Measurements from ENCODE around the gene ZNF662. TPM values are rescaled to one million over a fixed set of nuclear protein-coding genes. Genes with fewer than 3 reads are reported as not detected.

The ZNF662 gene
- 1 to 10 TPM; 1.1 to 1.5 TPM for total RNA-seq
- polyA plus RNA-seq, result not detected

GRCh38 chr3:42906070-42906847 lies at the start of gene ZNF662:
ZNF662 (plus strand) TSS chr3:42906142; CDS start chr3:42908115, 1,973 bp downstream.
- peaks cover 0 to 18% (median 12%) of the 10 kb centered on the region in 3 donors for H3K36me3 Mint-ChIP-seq
- Histone ChIP-seq H3K36me3 (ENCODE audit: insufficient read depth, low read length) (no peaks in the 10 kb centered on the region), H3K9me3 (ENCODE audit: low read length) (no peaks in the 10 kb centered on the region), H3K27me3 (ENCODE audit: insufficient read depth, low read length, poor library complexity, severe bottlenecking) (no peaks in the 10 kb centered on the region), H3K4me3 (ENCODE audit: low read length) (no peak within 1 kb of the TSS), H3K4me1 (ENCODE audit: insufficient read depth, low read length) (peaks cover 6% of the 10 kb centered on the region), H3K27ac (ENCODE audit: low read depth, low read length) (no peak within 1 kb of the TSS)
- peak within 1 kb of the TSS in 5 of 7 donors; percentile 28 to 72 (median 65) for H3K4me3 Mint-ChIP-seq
- DNase-seq, result peak in 1 of 5 donors; percentile 39
- ChIA-PET POLR2A (no interaction called here), CTCF (no interaction called here)
- peaks cover 45 to 61% of the 10 kb centered on the region in 2 donors for H3K27me3 Mint-ChIP-seq
- H3K4me1 Mint-ChIP-seq, result peaks cover 6 to 11% (median 9%) of the 10 kb centered on the region in 3 donors
- peak within 1 kb of the TSS in 3 of 8 donors; percentile 13 to 59 (median 55) for H3K27ac Mint-ChIP-seq
- peaks cover 14 to 32% (median 26%) of the 10 kb centered on the region in 5 donors for H3K9me3 Mint-ChIP-seq

- Mint-ChIP-seq H3K4me3 (no peak overlapping the region), H3K27me3 (peaks cover 9 to 45% of the 10 kb centered on the region in 2 donors), H3K27ac (no peak overlapping the region), H3K4me1 (no peaks in the 10 kb centered on the region), H3K36me3 (peaks cover 0 to 20% (median 0%) of the 10 kb centered on the region in 3 donors), H3K9me3 (no peaks in the 10 kb centered on the region)
- Histone ChIP-seq H3K36me3 (ENCODE audit: insufficient read depth, low read length) (no peaks in the 10 kb centered on the region), H3K27me3 (ENCODE audit: insufficient read depth, low read length, poor library complexity, severe bottlenecking) (no peaks in the 10 kb centered on the region), H3K4me1 (ENCODE audit: insufficient read depth, low read length) (no peaks in the 10 kb centered on the region), H3K4me3 (ENCODE audit: low read length) (no peak overlapping the region), H3K9me3 (ENCODE audit: low read length) (no peaks in the 10 kb centered on the region), H3K27ac (ENCODE audit: low read depth, low read length) (no peak overlapping the region)
- DNase-seq, result no peak
- ChIA-PET POLR2A (no interaction called here), CTCF (no interaction called here)
These were observed 49.4 kb upstream of the ZNF662 start for GRCh38 chr3:42856544-42856943.

GRCh38 chr3:42864321-42864950 lies 41.5 kb upstream of the ZNF662 start:
- Histone ChIP-seq H3K9me3 (ENCODE audit: low read length) (no peaks in the 10 kb centered on the region), H3K36me3 (ENCODE audit: insufficient read depth, low read length) (no peaks in the 10 kb centered on the region), H3K4me1 (ENCODE audit: insufficient read depth, low read length) (no peaks in the 10 kb centered on the region), H3K27ac (ENCODE audit: low read depth, low read length) (no peak overlapping the region), H3K4me3 (ENCODE audit: low read length) (no peak overlapping the region), H3K27me3 (ENCODE audit: insufficient read depth, low read length, poor library complexity, severe bottlenecking) (no peaks in the 10 kb centered on the region)
- H3K4me1 Mint-ChIP-seq, result no peaks in the 10 kb centered on the region
- no peak for DNase-seq
- no peaks in the 10 kb centered on the region for H3K9me3 Mint-ChIP-seq
- H3K4me3 Mint-ChIP-seq, result no peak overlapping the region
- POLR2A ChIA-PET, result no interaction called here
- peaks cover 1 to 15% of the 10 kb centered on the region in 2 donors for H3K27me3 Mint-ChIP-seq
- H3K36me3 Mint-ChIP-seq, result no peaks in the 10 kb centered on the region
- CTCF ChIA-PET, result no interaction called here
- peak overlapping the region in 1 of 8 donors; percentile 44 for H3K27ac Mint-ChIP-seq

- ChIA-PET CTCF (no interaction called here), POLR2A (no interaction called here)
- Histone ChIP-seq H3K27ac (ENCODE audit: low read depth, low read length) (no peak overlapping the region), H3K9me3 (ENCODE audit: low read length) (no peaks in the 10 kb centered on the region), H3K36me3 (ENCODE audit: insufficient read depth, low read length) (no peaks in the 10 kb centered on the region), H3K4me3 (ENCODE audit: low read length) (no peak overlapping the region), H3K4me1 (ENCODE audit: insufficient read depth, low read length) (no peaks in the 10 kb centered on the region), H3K27me3 (ENCODE audit: insufficient read depth, low read length, poor library complexity, severe bottlenecking) (no peaks in the 10 kb centered on the region)
- Mint-ChIP-seq H3K27ac (no peak overlapping the region), H3K9me3 (no peaks in the 10 kb centered on the region), H3K4me1 (no peaks in the 10 kb centered on the region), H3K36me3 (no peaks in the 10 kb centered on the region), H3K4me3 (no peak overlapping the region), H3K27me3 (peaks cover 1 to 11% of the 10 kb centered on the region in 2 donors)
- no peak for DNase-seq
These were observed 40.7 kb upstream of the ZNF662 start for GRCh38 chr3:42865256-42865655.

GRCh38 chr3:42867138-42867537 lies 38.8 kb upstream of the ZNF662 start:
- Histone ChIP-seq H3K27me3 (ENCODE audit: insufficient read depth, low read length, poor library complexity, severe bottlenecking) (no peaks in the 10 kb centered on the region), H3K36me3 (ENCODE audit: insufficient read depth, low read length) (no peaks in the 10 kb centered on the region), H3K4me3 (ENCODE audit: low read length) (no peak overlapping the region), H3K27ac (ENCODE audit: low read depth, low read length) (no peak overlapping the region), H3K9me3 (ENCODE audit: low read length) (no peaks in the 10 kb centered on the region), H3K4me1 (ENCODE audit: insufficient read depth, low read length) (no peaks in the 10 kb centered on the region)
- Mint-ChIP-seq H3K27me3 (peaks cover under 1 to 1% of the 10 kb centered on the region in 2 donors), H3K4me1 (no peaks in the 10 kb centered on the region), H3K4me3 (no peak overlapping the region), H3K27ac (no peak overlapping the region), H3K36me3 (no peaks in the 10 kb centered on the region), H3K9me3 (no peaks in the 10 kb centered on the region)
- ChIA-PET POLR2A (no interaction called here), CTCF (interaction anchor here (1.2 kb wide), 1 partner anchor 15 kb away, joined by 4 read pairs; no protein-coding TSS in a partner anchor)
- no peak for DNase-seq

GRCh38 chr3:42868841-42869240 lies 37.1 kb upstream of the ZNF662 start:
- POLR2A ChIA-PET, result no interaction called here
- Histone ChIP-seq H3K9me3 (ENCODE audit: low read length) (no peaks in the 10 kb centered on the region), H3K27me3 (ENCODE audit: insufficient read depth, low read length, poor library complexity, severe bottlenecking) (no peaks in the 10 kb centered on the region), H3K36me3 (ENCODE audit: insufficient read depth, low read length) (no peaks in the 10 kb centered on the region), H3K4me3 (ENCODE audit: low read length) (no peak overlapping the region), H3K4me1 (ENCODE audit: insufficient read depth, low read length) (no peaks in the 10 kb centered on the region), H3K27ac (ENCODE audit: low read depth, low read length) (no peak overlapping the region)
- peaks cover 1 to 7% of the 10 kb centered on the region in 2 donors for H3K27me3 Mint-ChIP-seq
- H3K27ac Mint-ChIP-seq, result no peak overlapping the region
- H3K4me3 Mint-ChIP-seq, result peak overlapping the region in 1 of 7 donors; percentile 54
- no peaks in the 10 kb centered on the region for H3K9me3 Mint-ChIP-seq
- no peaks in the 10 kb centered on the region for H3K4me1 Mint-ChIP-seq
- no peaks in the 10 kb centered on the region for H3K36me3 Mint-ChIP-seq
- CTCF ChIA-PET, result interaction anchor here (1.1 kb wide), 1 partner anchor 9 kb away, joined by 3 read pairs; no protein-coding TSS in a partner anchor
- DNase-seq, result no peak

- no peaks in the 10 kb centered on the region for H3K36me3 Mint-ChIP-seq
- Histone ChIP-seq H3K4me1 (ENCODE audit: insufficient read depth, low read length) (no peaks in the 10 kb centered on the region), H3K27me3 (ENCODE audit: insufficient read depth, low read length, poor library complexity, severe bottlenecking) (no peaks in the 10 kb centered on the region), H3K9me3 (ENCODE audit: low read length) (no peaks in the 10 kb centered on the region), H3K4me3 (ENCODE audit: low read length) (no peak overlapping the region), H3K36me3 (ENCODE audit: insufficient read depth, low read length) (no peaks in the 10 kb centered on the region), H3K27ac (ENCODE audit: low read depth, low read length) (no peak overlapping the region)
- H3K27ac Mint-ChIP-seq, result peak overlapping the region in 1 of 8 donors; percentile 14
- no peaks in the 10 kb centered on the region for H3K9me3 Mint-ChIP-seq
- no peak overlapping the region for H3K4me3 Mint-ChIP-seq
- ChIA-PET POLR2A (no interaction called here), CTCF (no interaction called here)
- H3K4me1 Mint-ChIP-seq, result no peaks in the 10 kb centered on the region
- no peak for DNase-seq
- peaks cover 3 to 7% of the 10 kb centered on the region in 2 donors for H3K27me3 Mint-ChIP-seq
These were observed 34.2 kb upstream of the ZNF662 start for GRCh38 chr3:42871592-42872196.

GRCh38 chr3:42872718-42873117 lies 33.2 kb upstream of the ZNF662 start:
- POLR2A ChIA-PET, result no interaction called here

More at GRCh38 chr3:42872718-42873117, 33.2 kb upstream of the ZNF662 start:
- Histone ChIP-seq H3K36me3 (ENCODE audit: insufficient read depth, low read length) (no peaks in the 10 kb centered on the region), H3K27ac (ENCODE audit: low read depth, low read length) (no peak overlapping the region), H3K27me3 (ENCODE audit: insufficient read depth, low read length, poor library complexity, severe bottlenecking) (no peaks in the 10 kb centered on the region), H3K4me3 (ENCODE audit: low read length) (no peak overlapping the region), H3K9me3 (ENCODE audit: low read length) (no peaks in the 10 kb centered on the region), H3K4me1 (ENCODE audit: insufficient read depth, low read length) (no peaks in the 10 kb centered on the region)
- no peaks in the 10 kb centered on the region for H3K36me3 Mint-ChIP-seq
- H3K4me1 Mint-ChIP-seq, result no peaks in the 10 kb centered on the region
- peaks cover 3 to 7% of the 10 kb centered on the region in 2 donors for H3K27me3 Mint-ChIP-seq
- no peak overlapping the region for H3K27ac Mint-ChIP-seq
- CTCF ChIA-PET, result no interaction called here
- H3K9me3 Mint-ChIP-seq, result no peaks in the 10 kb centered on the region
- no peak overlapping the region for H3K4me3 Mint-ChIP-seq
- no peak for DNase-seq

All from CD8-positive, alpha-beta memory T cell (primary cell).